Chondrocyte (in vitro differentiated cells): ENCODE measurements around the gene PI16. TPM values are rescaled to one million over a fixed set of nuclear protein-coding genes. Genes with fewer than 3 reads are reported as not detected.

Experiments used
- DNase-seq: peaks from one replicate; pipeline ENCODE4 v3.0.0; 2021; ENCODE audit warnings: mixed read lengths, low spot score
- H3K27ac Mint-ChIP-seq: one replicate; pipeline ENCODE4 v1.8.0; 2021; ENCODE audit warnings: mild to moderate bottlenecking, moderate library complexity, mixed read lengths; ENCODE audit not compliant: unreplicated experiment
- H3K27me3 Mint-ChIP-seq: 2 replicates; pipeline ENCODE4 v1.8.0; 2021; ENCODE audit warnings: low read depth, mixed read lengths
- H3K36me3 Mint-ChIP-seq: 2 replicates; pipeline ENCODE4 v1.8.0; 2021; ENCODE audit warnings: low read depth, mixed read lengths
- H3K4me1 Mint-ChIP-seq: 2 replicates; pipeline ENCODE4 v1.8.0; 2021; ENCODE audit warnings: low read depth, mild to moderate bottlenecking, mixed read lengths
- H3K4me3 Mint-ChIP-seq: one replicate; pipeline ENCODE4 v1.8.0; 2021; ENCODE audit warnings: mild to moderate bottlenecking, moderate library complexity, mixed read lengths; ENCODE audit not compliant: unreplicated experiment
- H3K9me3 Mint-ChIP-seq: 2 replicates; pipeline ENCODE4 v1.8.0; 2021; ENCODE audit warnings: low read depth, mixed read lengths
- total RNA-seq: library from RNA; stranded (reverse); gene quantifications from 3 replicates; pipeline ENCODE4 v1.2.1, GENCODE V29; 2021
- TF ChIP-seq, protein P1 (sequence below): fragments of 200-600 bp; sonication (generic); IDR thresholded peaks from 2 replicates; pipeline ENCODE4 v1.5.0; 2021; ENCODE audit warnings: antibody characterized with exemption, mild to moderate bottlenecking, moderate library complexity

Gene PI16
- total RNA-seq, 1 donor from 2014 or later: not detected

DNA sequence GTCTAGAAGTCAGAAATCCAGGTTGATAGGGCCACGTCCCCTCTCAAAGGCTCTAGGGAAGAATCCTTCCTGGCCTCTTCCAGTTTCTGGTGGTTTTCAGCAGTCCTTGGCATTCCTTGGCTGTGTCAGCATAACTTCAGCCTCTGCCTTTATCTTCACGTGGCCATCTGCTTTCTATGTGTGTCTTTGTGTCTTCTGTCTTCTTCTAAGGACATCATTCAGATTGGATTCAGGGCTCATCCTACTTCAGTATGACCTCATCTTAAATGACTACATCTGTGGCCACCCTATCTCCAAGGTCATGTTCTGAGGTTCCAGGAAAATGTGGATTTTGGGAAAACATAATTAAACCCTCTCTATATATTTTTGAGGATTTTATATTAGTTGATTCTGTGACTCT, 45.8 kb upstream of the PI16 start:
- no peaks in the 10 kb centered on the region for H3K27me3 Mint-ChIP-seq
- no peak overlapping the region for H3K27ac Mint-ChIP-seq
- DNase-seq: no peak
- TF ChIP-seq, protein P1, sequence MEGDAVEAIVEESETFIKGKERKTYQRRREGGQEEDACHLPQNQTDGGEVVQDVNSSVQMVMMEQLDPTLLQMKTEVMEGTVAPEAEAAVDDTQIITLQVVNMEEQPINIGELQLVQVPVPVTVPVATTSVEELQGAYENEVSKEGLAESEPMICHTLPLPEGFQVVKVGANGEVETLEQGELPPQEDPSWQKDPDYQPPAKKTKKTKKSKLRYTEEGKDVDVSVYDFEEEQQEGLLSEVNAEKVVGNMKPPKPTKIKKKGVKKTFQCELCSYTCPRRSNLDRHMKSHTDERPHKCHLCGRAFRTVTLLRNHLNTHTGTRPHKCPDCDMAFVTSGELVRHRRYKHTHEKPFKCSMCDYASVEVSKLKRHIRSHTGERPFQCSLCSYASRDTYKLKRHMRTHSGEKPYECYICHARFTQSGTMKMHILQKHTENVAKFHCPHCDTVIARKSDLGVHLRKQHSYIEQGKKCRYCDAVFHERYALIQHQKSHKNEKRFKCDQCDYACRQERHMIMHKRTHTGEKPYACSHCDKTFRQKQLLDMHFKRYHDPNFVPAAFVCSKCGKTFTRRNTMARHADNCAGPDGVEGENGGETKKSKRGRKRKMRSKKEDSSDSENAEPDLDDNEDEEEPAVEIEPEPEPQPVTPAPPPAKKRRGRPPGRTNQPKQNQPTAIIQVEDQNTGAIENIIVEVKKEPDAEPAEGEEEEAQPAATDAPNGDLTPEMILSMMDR: no peak
- no peaks in the 10 kb centered on the region for H3K9me3 Mint-ChIP-seq
- H3K4me3 Mint-ChIP-seq: no peak overlapping the region
- peaks cover 56% of the 10 kb centered on the region for H3K4me1 Mint-ChIP-seq
- H3K36me3 Mint-ChIP-seq: peaks cover 13% of the 10 kb centered on the region

GRCh38 chr6:36912030-36912454, 42.5 kb upstream of the PI16 start:
- peaks cover 20% of the 10 kb centered on the region for H3K36me3 Mint-ChIP-seq
- no peak overlapping the region for H3K4me3 Mint-ChIP-seq
- H3K4me1 Mint-ChIP-seq: peaks cover 67% of the 10 kb centered on the region
- DNase-seq: no peak
- H3K27me3 Mint-ChIP-seq: no peaks in the 10 kb centered on the region
- TF ChIP-seq, protein P1: no peak
- peak overlapping the region; percentile 29 for H3K27ac Mint-ChIP-seq
- H3K9me3 Mint-ChIP-seq: no peaks in the 10 kb centered on the region

DNA sequence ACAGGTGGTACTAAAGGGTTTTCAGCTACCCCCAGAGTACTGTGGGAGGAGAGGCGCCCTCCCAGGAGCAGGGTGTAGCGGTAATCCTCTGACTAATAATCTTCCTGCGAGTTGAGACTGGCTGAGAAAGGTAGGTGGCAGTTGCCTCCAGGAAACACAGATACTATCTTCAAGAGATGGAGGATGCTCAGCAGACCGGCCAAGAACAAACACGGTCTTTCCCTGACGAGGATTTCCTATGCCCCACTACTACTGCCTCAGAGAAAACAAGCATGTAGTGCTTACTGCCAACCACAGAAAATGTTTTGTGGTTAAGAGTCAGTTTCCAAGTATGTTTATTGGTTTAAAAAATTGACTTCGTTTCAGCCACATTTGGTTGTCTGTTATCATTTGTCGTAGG, 42.0 kb upstream of the PI16 start:
- peaks cover 67% of the 10 kb centered on the region for H3K4me1 Mint-ChIP-seq
- H3K36me3 Mint-ChIP-seq: peaks cover 20% of the 10 kb centered on the region
- TF ChIP-seq, protein P1: no peak
- no peak for DNase-seq
- peak overlapping the region; percentile 68 for H3K27ac Mint-ChIP-seq
- no peaks in the 10 kb centered on the region for H3K9me3 Mint-ChIP-seq
- H3K27me3 Mint-ChIP-seq: no peaks in the 10 kb centered on the region
- no peak overlapping the region for H3K4me3 Mint-ChIP-seq

GRCh38 chr6:36913082-36913481, 41.5 kb upstream of the PI16 start:
- Mint-ChIP-seq H3K9me3 (no peaks in the 10 kb centered on the region), H3K27me3 (no peaks in the 10 kb centered on the region), H3K4me3 (no peak overlapping the region), H3K27ac (peak overlapping the region; percentile 68), H3K4me1 (peaks cover 67% of the 10 kb centered on the region), H3K36me3 (peaks cover 20% of the 10 kb centered on the region)
- DNase-seq: no peak
- TF ChIP-seq, protein P1: no peak

- Mint-ChIP-seq H3K9me3 (no peaks in the 10 kb centered on the region), H3K36me3 (peaks cover 20% of the 10 kb centered on the region), H3K4me3 (no peak overlapping the region), H3K27ac (peak overlapping the region; percentile 20), H3K4me1 (peaks cover 73% of the 10 kb centered on the region), H3K27me3 (no peaks in the 10 kb centered on the region)
- TF ChIP-seq, protein P1: peak; percentile 59
- no peak for DNase-seq
Measured at GRCh38 chr6:36914227-36914794, 40.2 kb upstream of the PI16 start.
